OCI-LY7 (cell line): ENCODE data around the gene CORO6. TPM values are rescaled to one million over a fixed set of nuclear protein-coding genes. Genes with fewer than 3 reads are reported as not detected.
A peak's percentile ranks its signal among the peaks of the same experiment; 100 is the strongest.

Experiments used
- BruUV-seq: library from RNA; stranded (reverse); fragments of 400-500 nt; replicated peaks from 2 replicates; lab custom pipeline; 2021; lab: Mats Ljungman, UMichigan
- CTCF ChIA-PET: fragments of 300-600 bp; sonication (Branson Sonifier 250); formaldehyde crosslinking; loops from one replicate; lab custom pipeline; 2022; ENCODE audit warnings: antibody characterized with exemption; ENCODE audit not compliant: unreplicated experiment; lab: Charles Lee
- POLR2A ChIA-PET: fragments of 300-600 bp; sonication (Branson Sonifier 250); formaldehyde crosslinking; loops from one replicate; lab custom pipeline; 2022; ENCODE audit warnings: antibody characterized with exemption; lab: Charles Lee
- DNase-seq: peaks from one replicate; pipeline ENCODE4 v3.0.0-alpha.2; 2015; ENCODE audit warnings: low spot score
- H2AFZ ChIP-seq: fragments of 200-600 bp; sonication (generic), shearing (Covaris generic); 2 replicates; pipeline ENCODE4 v1.6.1; 2014; ENCODE audit warnings: mild to moderate bottlenecking, antibody characterized with exemption, low read length, moderate library complexity
- H3K27ac ChIP-seq: fragments of 200-600 bp; sonication (generic); 2 replicates; pipeline ENCODE4 v1.5.1; 2014; ENCODE audit warnings: mixed run types, low read depth, mild to moderate bottlenecking, moderate library complexity, low read length, inconsistent platforms; ENCODE audit not compliant: poor library complexity, severe bottlenecking
- H3K36me3 ChIP-seq: fragments of 200-600 bp; sonication (generic); 2 replicates; pipeline ENCODE4 v1.6.1; 2014; ENCODE audit warnings: mild to moderate bottlenecking, antibody characterized with exemption, low read length, moderate library complexity, mixed read lengths; ENCODE audit not compliant: insufficient read depth
- H3K4me1 ChIP-seq: fragments of 200-600 bp; sonication (generic); 2 replicates; pipeline ENCODE4 v1.5.1; 2014; ENCODE audit warnings: mild to moderate bottlenecking, low read length; ENCODE audit not compliant: insufficient read depth, poor library complexity, severe bottlenecking
- H3K4me2 ChIP-seq: fragments of 200-600 bp; sonication (generic); 2 replicates; pipeline ENCODE4 v1.6.1; 2014; ENCODE audit warnings: mild to moderate bottlenecking, low read length
- H3K4me3 ChIP-seq: fragments of 200-600 bp; sonication (generic); 2 replicates; pipeline ENCODE4 v1.5.1; 2014; ENCODE audit warnings: mild to moderate bottlenecking, low read depth, low read length; ENCODE audit not compliant: poor library complexity, severe bottlenecking
- H3K79me2 ChIP-seq: fragments of 200-600 bp; sonication (generic); 2 replicates; pipeline ENCODE4 v1.6.1; 2016; ENCODE audit warnings: low read depth, mild to moderate bottlenecking, low read length, moderate library complexity, mixed read lengths; ENCODE audit not compliant: insufficient read depth
- H3K9me2 ChIP-seq: fragments of 200-600 bp; sonication (generic); 2 replicates; pipeline ENCODE4 v1.6.1; 2016; ENCODE audit warnings: mild to moderate bottlenecking, low read length, mixed read lengths; ENCODE audit not compliant: insufficient read depth
- H3K9me3 ChIP-seq: fragments of 200-600 bp; sonication (generic); 2 replicates; pipeline ENCODE4 v1.6.1; 2014; ENCODE audit warnings: mild to moderate bottlenecking, mixed run types, low read length, mixed read lengths
- H4K20me1 ChIP-seq: fragments of 200-600 bp; sonication (generic); 2 replicates; pipeline ENCODE4 v1.6.1; 2014; ENCODE audit warnings: mild to moderate bottlenecking, antibody characterized with exemption, low read length, moderate library complexity, mixed read lengths; ENCODE audit not compliant: insufficient read depth
- EZH2phosphoT487 ChIP-seq: fragments of 200-600 bp; sonication (generic); IDR thresholded peaks from 2 replicates; pipeline ENCODE4 v1.6.1; 2018; ENCODE audit warnings: low read depth, borderline replicate concordance, mild to moderate bottlenecking, mixed run types, antibody characterized with exemption, low read length, moderate library complexity, mixed read lengths
- intact Hi-C: fragments of 100-400 bp; cut with micrococcal nuclease; formaldehyde crosslinking; loops from one replicate; pipeline ENCODE4 v1.10.0; 2022; ENCODE audit not compliant: unreplicated experiment
- total RNA-seq, 2 experiments: library from RNA; depleted of rRNA in 1 of 2; stranded (reverse); fragments of >200 nt in 1 of 2; shearing (Covaris generic) in 1 of 2; gene quantifications; 2 replicates each; pipeline ENCODE4 v1.2.3, GENCODE V29; 2014 to 2022
- TF ChIP-seq, protein P1 (sequence below): fragments of 200-600 bp; sonication (generic); conservative IDR thresholded peaks from 2 replicates; pipeline ENCODE4 v1.5.1; 2014; ENCODE audit warnings: mild to moderate bottlenecking, antibody characterized with exemption, low read length, moderate library complexity, mixed read lengths

CORO6 gene
- total RNA-seq, 2 experiments from 2014 or later, result 5.9 to 6.2 TPM

DNA sequence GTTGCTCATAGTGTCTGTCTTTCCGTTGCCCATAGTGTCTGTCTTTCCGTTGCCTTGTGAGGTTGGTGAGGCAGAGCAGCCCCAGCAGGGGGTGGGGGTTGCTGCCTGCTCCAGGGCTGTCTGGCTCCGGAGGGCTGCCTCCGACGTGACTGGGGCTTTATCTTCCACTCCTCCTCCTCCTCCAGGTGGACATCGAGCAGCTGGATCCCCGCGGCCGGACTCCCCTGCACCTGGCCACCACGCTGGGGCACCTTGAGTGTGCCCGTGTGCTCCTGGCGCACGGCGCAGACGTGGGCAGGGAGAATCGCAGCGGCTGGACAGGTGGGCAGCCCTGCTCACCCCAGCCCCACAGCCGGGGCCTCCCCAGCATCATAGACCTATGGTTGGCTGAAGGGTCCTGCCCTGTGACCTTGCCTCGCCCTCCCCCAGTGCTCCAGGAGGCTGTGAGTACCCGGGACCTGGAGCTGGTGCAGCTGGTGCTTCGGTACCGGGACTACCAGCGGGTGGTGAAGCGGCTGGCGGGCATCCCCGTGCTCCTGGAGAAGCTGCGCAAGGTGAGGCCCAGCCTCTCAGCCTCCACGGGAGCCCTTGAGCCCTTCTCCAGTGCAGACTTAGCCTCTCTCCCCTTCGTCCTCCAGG lies 15.0 kb downstream of the CORO6 start:
- POLR2A ChIA-PET, result interaction anchor here (0.6 kb wide), 1 partner anchor 8 kb away, joined by 3 read pairs; no protein-coding TSS in a partner anchor
- no peak overlapping the region for H2AFZ ChIP-seq
- peaks cover 14% of the 10 kb centered on the region for H3K4me1 ChIP-seq
- peaks cover 5% of the 10 kb centered on the region; the same call in 1 of the 2 replicates for H3K36me3 ChIP-seq
- DNase-seq, result no peak
- 0 out of 2 replicates have a peak, but pooled peaks cover 6% of the 10 kb centered on the region for H3K79me2 ChIP-seq
- no peak overlapping the region for H3K4me3 ChIP-seq
- no peaks in the 10 kb centered on the region for H3K9me3 ChIP-seq
- CTCF ChIA-PET, result no interaction called here
- no peak overlapping the region for H3K4me2 ChIP-seq
- no peaks in the 10 kb centered on the region for H3K9me2 ChIP-seq
- BruUV-seq, result no TSS peak
- TF ChIP-seq, protein P1, sequence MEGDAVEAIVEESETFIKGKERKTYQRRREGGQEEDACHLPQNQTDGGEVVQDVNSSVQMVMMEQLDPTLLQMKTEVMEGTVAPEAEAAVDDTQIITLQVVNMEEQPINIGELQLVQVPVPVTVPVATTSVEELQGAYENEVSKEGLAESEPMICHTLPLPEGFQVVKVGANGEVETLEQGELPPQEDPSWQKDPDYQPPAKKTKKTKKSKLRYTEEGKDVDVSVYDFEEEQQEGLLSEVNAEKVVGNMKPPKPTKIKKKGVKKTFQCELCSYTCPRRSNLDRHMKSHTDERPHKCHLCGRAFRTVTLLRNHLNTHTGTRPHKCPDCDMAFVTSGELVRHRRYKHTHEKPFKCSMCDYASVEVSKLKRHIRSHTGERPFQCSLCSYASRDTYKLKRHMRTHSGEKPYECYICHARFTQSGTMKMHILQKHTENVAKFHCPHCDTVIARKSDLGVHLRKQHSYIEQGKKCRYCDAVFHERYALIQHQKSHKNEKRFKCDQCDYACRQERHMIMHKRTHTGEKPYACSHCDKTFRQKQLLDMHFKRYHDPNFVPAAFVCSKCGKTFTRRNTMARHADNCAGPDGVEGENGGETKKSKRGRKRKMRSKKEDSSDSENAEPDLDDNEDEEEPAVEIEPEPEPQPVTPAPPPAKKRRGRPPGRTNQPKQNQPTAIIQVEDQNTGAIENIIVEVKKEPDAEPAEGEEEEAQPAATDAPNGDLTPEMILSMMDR, result no peak
- no peak for TF ChIP-seq EZH2phosphoT487
- H4K20me1 ChIP-seq, result no peaks in the 10 kb centered on the region
- H3K27ac ChIP-seq, result no peak overlapping the region
- intact Hi-C loops, result no loop called here

DNA sequence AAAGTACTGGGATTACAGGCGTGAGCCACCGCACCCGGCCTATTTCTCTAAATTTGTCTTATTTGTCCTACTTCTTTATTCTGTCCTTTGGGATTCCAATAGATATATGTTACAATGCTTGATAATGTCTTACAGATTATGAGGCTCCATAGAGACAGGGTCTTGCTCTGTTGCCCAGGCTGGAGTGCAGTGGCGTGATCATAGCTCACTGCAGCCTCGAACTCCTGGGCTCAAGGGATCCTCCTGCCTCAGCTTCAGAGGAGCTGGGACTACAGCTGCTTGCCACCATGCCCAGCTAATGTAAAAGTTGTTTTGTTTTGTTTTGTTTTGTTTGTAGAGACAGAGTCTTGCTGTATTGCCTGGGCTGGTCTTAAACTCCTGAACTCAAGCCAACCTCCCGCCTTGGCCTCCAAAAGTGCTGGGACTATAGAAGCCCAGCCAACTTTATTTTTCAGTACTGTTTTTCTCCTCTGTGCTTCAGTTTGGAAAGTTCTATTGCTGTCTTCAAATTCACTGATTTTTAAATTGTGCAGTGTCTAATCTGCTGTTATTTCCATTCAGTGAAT lies 19.5 kb downstream of the CORO6 start:
- intact Hi-C loops, result no loop called here
- no peaks in the 10 kb centered on the region for H4K20me1 ChIP-seq
- no TSS peak for BruUV-seq
- H3K9me3 ChIP-seq, result no peaks in the 10 kb centered on the region
- H3K9me2 ChIP-seq, result no peaks in the 10 kb centered on the region
- no peaks in the 10 kb centered on the region for H3K36me3 ChIP-seq
- CTCF ChIA-PET, result no interaction called here
- POLR2A ChIA-PET, result no interaction called here
- H3K4me3 ChIP-seq, result no peak overlapping the region
- H3K27ac ChIP-seq, result no peak overlapping the region
- no peak for DNase-seq
- TF ChIP-seq, protein P1, result no peak
- TF ChIP-seq EZH2phosphoT487, result no peak
- H3K79me2 ChIP-seq, result 0 out of 2 replicates have a peak, but pooled peaks cover 6% of the 10 kb centered on the region
- peaks cover 23% of the 10 kb centered on the region for H3K4me1 ChIP-seq
- 0 out of 2 replicates have a peak overlapping the region, but pooled peaks have one; percentile 53 for H3K4me2 ChIP-seq
- no peak overlapping the region for H2AFZ ChIP-seq
